ENCODE data around the gene TRAPPC2B.
A peak's percentile ranks its signal among the peaks of the same experiment; 100 is the strongest.

The TRAPPC2B gene

GRCh38 chr19:57342582-57342981, 20.8 kb upstream of the TRAPPC2B start:
- no peak for DNase-seq (ENCODE audit: low read depth, low spot score)
- no peak overlapping the region for H3K4me3 ChIP-seq (ENCODE audit: low read depth, low read length)
- POLR2A ChIA-PET = no interaction called here
- no peak for TF ChIP-seq CTCF (IDR thresholded peaks at IDR 0.05; ENCODE audit: insufficient read depth, low read length, missing control alignments)
- CTCF ChIA-PET = interaction anchor here (0.8 kb wide), 1 partner anchor 36 kb away, joined by 4 read pairs; no protein-coding TSS in a partner anchor

- peak; percentile 21 for DNase-seq (ENCODE audit: low read depth, low spot score)
- CTCF ChIA-PET = no interaction called here
- POLR2A ChIA-PET = no interaction called here
Measured at GRCh38 chr19:57348136-57348535, 15.2 kb upstream of the TRAPPC2B start.

GRCh38 chr19:57350877-57351805, 12.2 kb upstream of the TRAPPC2B start, which contains the start of gene ZNF304:
TSS of gene ZNF304 (plus strand) at chr19:57351271. CDS start at chr19:57351665, 394 bp downstream.
- DNase-seq (ENCODE audit: low read depth, low spot score) = peak; percentile 77
- POLR2A ChIA-PET = interaction anchor here (0.6 kb wide), 1 partner anchor 11 kb away, joined by 5 read pairs; no protein-coding TSS in a partner anchor
- peak within 1 kb of the TSS; percentile 99 for H3K4me3 ChIP-seq (ENCODE audit: low read depth, low read length)
- TF ChIP-seq CTCF (IDR thresholded peaks at IDR 0.05; ENCODE audit: insufficient read depth, low read length, missing control alignments) = no peak
- CTCF ChIA-PET = interaction anchor here (0.9 to 1.2 kb wide), 3 partner anchors 10 to 33 kb away, joined by 3 to 4 read pairs (median 3); no protein-coding TSS in a partner anchor

More at GRCh38 chr19:57348136-57348535, 15.2 kb upstream of the TRAPPC2B start:
- no peak for TF ChIP-seq CTCF (IDR thresholded peaks at IDR 0.05; ENCODE audit: insufficient read depth, low read length, missing control alignments)
- no peak overlapping the region for H3K4me3 ChIP-seq (ENCODE audit: low read depth, low read length)

GRCh38 chr19:57351867-57352266, 11.5 kb upstream of the TRAPPC2B start:
- TF ChIP-seq CTCF (IDR thresholded peaks at IDR 0.05; ENCODE audit: insufficient read depth, low read length, missing control alignments) = no peak
- DNase-seq (ENCODE audit: low read depth, low spot score) = no peak
- ChIA-PET POLR2A (no interaction called here), CTCF (interaction anchor here (1.0 kb wide), 1 partner anchor 9 kb away, joined by 3 read pairs; no protein-coding TSS in a partner anchor)
- H3K4me3 ChIP-seq (ENCODE audit: low read depth, low read length) = peak overlapping the region; percentile 99

- ChIA-PET CTCF (interaction anchor here (1.3 kb wide), 1 partner anchor 11 kb away, joined by 3 read pairs; no protein-coding TSS in a partner anchor), POLR2A (no interaction called here)
- no peak overlapping the region for H3K4me3 ChIP-seq (ENCODE audit: low read depth, low read length)
- no peak for DNase-seq (ENCODE audit: low read depth, low spot score)
- no peak for TF ChIP-seq CTCF (IDR thresholded peaks at IDR 0.05; ENCODE audit: insufficient read depth, low read length, missing control alignments)
Measured at GRCh38 chr19:57355916-57356315, 7.4 kb upstream of the TRAPPC2B start.

GRCh38 chr19:57357406-57357805, 5.9 kb upstream of the TRAPPC2B start:
- no peak for DNase-seq (ENCODE audit: low read depth, low spot score)
- no peak overlapping the region for H3K4me3 ChIP-seq (ENCODE audit: low read depth, low read length)
- TF ChIP-seq CTCF (IDR thresholded peaks at IDR 0.05; ENCODE audit: insufficient read depth, low read length, missing control alignments) = no peak
- POLR2A ChIA-PET = no interaction called here
- CTCF ChIA-PET = interaction anchor here (0.7 kb wide), 1 partner anchor 36 kb away, joined by 3 read pairs; no protein-coding TSS in a partner anchor
